GM12878 (cell line): Measurements from ENCODE around the gene ABCA3. TPM values are rescaled to one million over a fixed set of nuclear protein-coding genes. Genes with fewer than 3 reads are reported as not detected.

Experiments used
- ATAC-seq: fragments of 200-7000 bp; cut with Tn5 transposase; 3 replicates; pipeline ENCODE4 v1.9.1; 2020; ENCODE audit warnings: mild to moderate bottlenecking, moderate library complexity
- BruUV-seq: library from RNA; stranded (reverse); fragments of 400-500 nt; replicated peaks from 2 replicates; lab custom pipeline; 2021; lab: Mats Ljungman, UMichigan
- CTCF ChIA-PET: fragments of 300-600 bp; sonication (Branson Sonifier 250); formaldehyde crosslinking; extraction: SDS; loops from one replicate; lab custom pipeline; 2021; ENCODE audit warnings: inconsistent platforms; lab: Yijun Ruan, JAX
- POLR2A ChIA-PET: fragments of 350-600 bp; formaldehyde crosslinking; extraction: SDS; loops from one replicate; lab custom pipeline; 2021; ENCODE audit warnings: inconsistent platforms; lab: Charles Lee
- RAD21 ChIA-PET: fragments of 300-600 bp; sonication (Branson Sonifier 250); formaldehyde crosslinking; loops from one replicate; lab custom pipeline; 2023; ENCODE audit warnings: antibody characterized with exemption; ENCODE audit not compliant: unreplicated experiment; lab: Charles Lee
- SMC1A ChIA-PET: fragments of 300-600 bp; sonication (Branson Sonifier 250); formaldehyde crosslinking; loops from one replicate; lab custom pipeline; 2023; ENCODE audit not compliant: unreplicated experiment, uncharacterized antibody; lab: Charles Lee
- DNase-seq: peaks from one replicate; pipeline ENCODE4 v3.0.0-alpha.2; 2011; ENCODE audit warnings: low read depth, low spot score
- FAIRE-seq: peaks from 3 replicates; lab custom pipeline; 2011; peaks lifted over from hg19 to GRCh38; lab: Jason Lieb, UNC
- H2AFZ ChIP-seq: 2 replicates; pipeline ENCODE4 v1.6.0; 2011; ENCODE audit warnings: low read depth, low read length, control low read depth; ENCODE audit not compliant: control insufficient read depth
- H3K27ac ChIP-seq: 2 replicates; pipeline ENCODE4 v1.5.1; 2011; ENCODE audit warnings: control low read depth; ENCODE audit not compliant: control insufficient read depth, insufficient read depth
- H3K27me3 ChIP-seq, 2 experiments: replicated peaks in 1 of 2; 2 replicates each; pipeline versions ENCODE4 v1.6.0 to v1.6.1; 2011; ENCODE audit warnings: low read length in 1 of 2; ENCODE audit not compliant: control insufficient read depth in 2 of 2, insufficient read depth in 2 of 2
- H3K36me3 ChIP-seq, 2 experiments: 2 replicates each; pipeline ENCODE4 v1.5.1; 2011; ENCODE audit warnings: low read length in 1 of 2; ENCODE audit not compliant: control insufficient read depth in 2 of 2, insufficient read depth in 2 of 2
- H3K4me1 ChIP-seq: 2 replicates; pipeline ENCODE4 v1.6.1; 2011; ENCODE audit warnings: mild to moderate bottlenecking, low read length, moderate library complexity, mixed read lengths; ENCODE audit not compliant: control insufficient read depth, insufficient read depth
- H3K4me2 ChIP-seq: 2 replicates; pipeline ENCODE4 v1.6.0; 2011; ENCODE audit warnings: control low read depth; ENCODE audit not compliant: control insufficient read depth, insufficient read depth
- H3K4me3 ChIP-seq: fragments of 200-600 bp; sonication (generic); 2 replicates; pipeline ENCODE4 v1.5.1; 2016
- H3K79me2 ChIP-seq: 2 replicates; pipeline ENCODE4 v1.6.0; 2011; ENCODE audit warnings: low read length; ENCODE audit not compliant: control insufficient read depth, insufficient read depth
- H3K9ac ChIP-seq: 2 replicates; pipeline ENCODE4 v1.8.0; 2011; ENCODE audit warnings: low read length, control low read depth, mixed read lengths; ENCODE audit not compliant: control insufficient read depth, insufficient read depth
- H3K9me3 ChIP-seq: replicated peaks from 3 replicates; pipeline ENCODE4 v1.5.1; 2011; ENCODE audit warnings: mild to moderate bottlenecking, low read length; ENCODE audit not compliant: control insufficient read depth, insufficient read depth
- H4K20me1 ChIP-seq: 2 replicates; pipeline ENCODE4 v1.6.0; 2011; ENCODE audit not compliant: control insufficient read depth, insufficient read depth
- ATF3 ChIP-seq: IDR thresholded peaks from 2 replicates; pipeline ENCODE4 v1.6.1; 2011; ENCODE audit warnings: low read depth, mild to moderate bottlenecking, low read length, moderate library complexity, borderline replicate concordance; ENCODE audit errors: extremely low read depth
- CEBPZ ChIP-seq: fragments of 150-350 bp; IDR thresholded peaks from 2 replicates; pipeline ENCODE4 v1.6.1; 2016; ENCODE audit warnings: low read depth, low read length
- IRF4 ChIP-seq: IDR thresholded peaks from 2 replicates; pipeline ENCODE4 v1.6.1; 2011; ENCODE audit warnings: low read depth, low read length
- MEF2B ChIP-seq: fragments of 450-650 bp; IDR thresholded peaks from 2 replicates; pipeline ENCODE4 v1.6.1; 2018; ENCODE audit warnings: mild to moderate bottlenecking, moderate library complexity; ENCODE audit not compliant: partially characterized antibody, poor library complexity, severe bottlenecking
- NBN ChIP-seq: fragments of 450-650 bp; IDR thresholded peaks from 2 replicates; pipeline ENCODE4 v1.6.1; 2016
- NFIC ChIP-seq: IDR thresholded peaks from 2 replicates; pipeline ENCODE4 v1.6.1; 2012; ENCODE audit warnings: low read depth, mild to moderate bottlenecking, inconsistent platforms, low read length, moderate library complexity
- NR2F1 ChIP-seq: fragments of 450-650 bp; conservative IDR thresholded peaks from 2 replicates; pipeline ENCODE4 v1.6.1; 2017; ENCODE audit warnings: mild to moderate bottlenecking
- RCOR1 ChIP-seq: conservative IDR thresholded peaks from 2 replicates; pipeline ENCODE4 v1.6.1; 2012; ENCODE audit warnings: low read depth, low read length, improper control_type of control experiment
- RUNX3 ChIP-seq: IDR thresholded peaks from 2 replicates; pipeline ENCODE4 v1.6.1; 2012; ENCODE audit warnings: low read length, inconsistent platforms
- USF2 ChIP-seq: IDR thresholded peaks from 2 replicates; pipeline ENCODE4 v1.6.1; 2011; ENCODE audit warnings: low read depth, low read length, improper control_type of control experiment, borderline replicate concordance
- ZBED1 ChIP-seq: IDR thresholded peaks from 2 replicates; pipeline ENCODE4 v1.6.1; 2016; ENCODE audit warnings: borderline replicate concordance
- ZNF207 ChIP-seq: fragments of 450-650 bp; IDR thresholded peaks from 2 replicates; pipeline ENCODE4 v1.6.1; 2014; ENCODE audit warnings: antibody characterized with exemption, mild to moderate bottlenecking, borderline replicate concordance
- ZNF217 ChIP-seq: fragments of 450-650 bp; IDR thresholded peaks from 2 replicates; pipeline ENCODE4 v1.6.1; 2017; ENCODE audit warnings: antibody characterized with exemption, mild to moderate bottlenecking
- WGBS: methylation state at CpG from one replicate; pipeline ENCODE4 v1.1.6; 2016; ENCODE audit warnings: low lambda C conversion rate; ENCODE audit not compliant: insufficient replicate concordance, insufficient coverage; ENCODE audit errors: missing lambda C conversion rate; 5-methylcytosine and 5-hydroxymethylcytosine counted together
- in situ Hi-C: fragments of 300-500 bp; cut with MboI; formaldehyde crosslinking; loops from 9 replicates; pipeline ENCODE4 v1.14.3; 2018; ENCODE audit warnings: mixed read lengths
- intact Hi-C: fragments of 100-400 bp; cut with micrococcal nuclease; formaldehyde crosslinking; loops from one replicate; pipeline ENCODE4 v1.14.2; 2022; ENCODE audit not compliant: unreplicated experiment
- polyA plus RNA-seq, 11 experiments: library from polyadenylated mRNA; depleted of rRNA in 4 of 11; unstranded in 6 of 11; stranded (reverse) in 5 of 11; fragments of >200 nt; fragmentation: Nextera tagmentation in 4 of 11; fragmentation: Illumina TruSeq in 1 of 11; extraction: Ambion mirVana in 4 of 11; extraction: Trizol in 1 of 11; gene quantifications; 1 replicate in 1 of 11; 2 replicates in 10 of 11; pipeline versions ENCODE4 v1.2.1 to v1.2.3, GENCODE V29; 2011 to 2016; ENCODE audit warnings: inconsistent platforms in 2 of 11, missing spikeins in 2 of 11, low read depth in 1 of 11
- total RNA-seq, 4 experiments: library from RNA; depleted of rRNA in 3 of 4; stranded (reverse); fragments of >200 nt in 3 of 4; fragmentation: Illumina TruSeq in 1 of 4; extraction: Trizol in 1 of 4; gene quantifications; 2 replicates each; pipeline versions ENCODE4 v1.2.1 to v1.2.3, GENCODE V29; 2013 to 2021
- TF ChIP-seq, protein P1 (sequence below): fragments of 450-650 bp; formaldehyde crosslinking; IDR thresholded peaks from 2 replicates; pipeline ENCODE4 v1.4.0; 2022; ENCODE audit warnings: mild to moderate bottlenecking, moderate library complexity
- TF ChIP-seq, protein P2 (sequence below): IDR thresholded peaks from 2 replicates; pipeline ENCODE4 v1.6.1; 2011; ENCODE audit warnings: borderline replicate concordance, low read depth, mild to moderate bottlenecking, moderate library complexity, mixed read lengths, low read length; ENCODE audit not compliant: insufficient read depth; ENCODE audit errors: extremely low read length

Gene ABCA3
- total and polyA plus RNA-seq, 10 of the 15 experiments (the other 5 are each of a cell fraction or from before 2014, with no cell fraction given), result 0.71 to 17.6 (median 6.7) TPM

DNA sequence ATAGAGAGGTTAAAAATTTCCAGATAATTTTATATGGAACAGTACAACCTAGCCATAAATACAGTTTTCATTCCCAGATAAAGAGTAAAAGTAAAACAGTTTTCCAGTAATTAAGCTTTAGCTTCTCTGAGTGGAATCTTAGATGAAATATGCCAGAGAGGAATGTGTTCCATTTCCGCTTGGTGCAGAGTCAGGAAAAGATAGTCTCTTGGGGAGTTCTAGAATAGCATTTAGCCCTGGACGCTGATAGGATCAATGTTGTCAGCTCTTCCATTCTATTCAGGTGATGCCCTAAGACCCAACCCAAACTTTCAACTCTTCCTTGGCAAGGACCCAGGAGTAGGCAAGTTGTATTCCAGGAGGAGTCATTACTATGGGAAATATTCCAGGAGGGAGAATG is 30.9 kb upstream of the ABCA3 start:
- no peaks in the 10 kb centered on the region for H3K9me3 ChIP-seq
- no peak overlapping the region for H3K9ac ChIP-seq
- intact Hi-C loops, result no loop called here
- ATAC-seq (no peak), FAIRE-seq (no peak), DNase-seq (no peak)
- no peaks in the 10 kb centered on the region for H3K79me2 ChIP-seq
- no peak overlapping the region for H3K27ac ChIP-seq
- no peaks in the 10 kb centered on the region for H3K27me3 ChIP-seq
- BruUV-seq, result no TSS peak
- ChIA-PET SMC1A (interaction anchor here (1.8 kb wide), 1 partner anchor 11 kb away, joined by 5 read pairs; no protein-coding TSS in a partner anchor), RAD21 (no interaction called here), CTCF (interaction anchor here (1.2 to 2.2 kb wide), 2 partner anchors 9 to 10 kb away, joined by 3 to 7 read pairs; no protein-coding TSS in a partner anchor), POLR2A (no interaction called here)
- H3K36me3 ChIP-seq, result no peaks in the 10 kb centered on the region
- no peak overlapping the region for H3K4me2 ChIP-seq
- peaks cover 17% of the 10 kb centered on the region for H3K4me1 ChIP-seq
- H2AFZ ChIP-seq, result no peak overlapping the region
- no peak overlapping the region for H3K4me3 ChIP-seq
- WGBS, result 63% methylated on average over 2 of the region's 2 CpGs
- in situ Hi-C loops, result no loop called here
- no peaks in the 10 kb centered on the region for H4K20me1 ChIP-seq
- TF ChIP-seq IRF4 (no peak), ZNF207 (no peak), ZNF217 (no peak), ZBED1 (no peak), NR2F1 (no peak), RUNX3 (no peak), NBN (no peak), CEBPZ (no peak), NFIC (no peak), USF2 (no peak), RCOR1 (no peak), MEF2B (no peak), ATF3 (no peak)
- TF ChIP-seq, protein P1, sequence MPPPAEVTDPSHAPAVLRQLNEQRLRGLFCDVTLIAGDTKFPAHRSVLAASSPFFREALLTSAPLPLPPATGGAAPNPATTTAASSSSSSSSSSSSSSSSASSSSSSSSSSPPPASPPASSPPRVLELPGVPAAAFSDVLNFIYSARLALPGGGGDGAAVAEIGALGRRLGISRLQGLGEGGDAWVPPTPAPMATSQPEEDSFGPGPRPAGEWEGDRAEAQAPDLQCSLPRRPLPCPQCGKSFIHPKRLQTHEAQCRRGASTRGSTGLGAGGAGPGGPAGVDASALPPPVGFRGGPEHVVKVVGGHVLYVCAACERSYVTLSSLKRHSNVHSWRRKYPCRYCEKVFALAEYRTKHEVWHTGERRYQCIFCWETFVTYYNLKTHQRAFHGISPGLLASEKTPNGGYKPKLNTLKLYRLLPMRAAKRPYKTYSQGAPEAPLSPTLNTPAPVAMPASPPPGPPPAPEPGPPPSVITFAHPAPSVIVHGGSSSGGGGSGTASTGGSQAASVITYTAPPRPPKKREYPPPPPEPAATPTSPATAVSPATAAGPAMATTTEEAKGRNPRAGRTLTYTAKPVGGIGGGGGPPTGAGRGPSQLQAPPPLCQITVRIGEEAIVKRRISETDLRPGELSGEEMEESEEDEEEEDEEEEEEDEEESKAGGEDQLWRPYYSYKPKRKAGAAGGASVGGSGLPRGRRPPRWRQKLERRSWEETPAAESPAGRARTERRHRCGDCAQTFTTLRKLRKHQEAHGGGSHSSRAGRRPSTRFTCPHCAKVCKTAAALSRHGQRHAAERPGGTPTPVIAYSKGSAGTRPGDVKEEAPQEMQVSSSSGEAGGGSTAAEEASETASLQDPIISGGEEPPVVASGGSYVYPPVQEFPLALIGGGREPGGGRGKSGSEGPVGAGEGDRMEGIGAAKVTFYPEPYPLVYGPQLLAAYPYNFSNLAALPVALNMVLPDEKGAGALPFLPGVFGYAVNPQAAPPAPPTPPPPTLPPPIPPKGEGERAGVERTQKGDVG (CRISPR knock-in tag), result no peak
- TF ChIP-seq, protein P2, sequence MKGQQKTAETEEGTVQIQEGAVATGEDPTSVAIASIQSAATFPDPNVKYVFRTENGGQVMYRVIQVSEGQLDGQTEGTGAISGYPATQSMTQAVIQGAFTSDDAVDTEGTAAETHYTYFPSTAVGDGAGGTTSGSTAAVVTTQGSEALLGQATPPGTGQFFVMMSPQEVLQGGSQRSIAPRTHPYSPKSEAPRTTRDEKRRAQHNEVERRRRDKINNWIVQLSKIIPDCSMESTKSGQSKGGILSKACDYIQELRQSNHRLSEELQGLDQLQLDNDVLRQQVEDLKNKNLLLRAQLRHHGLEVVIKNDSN, result no peak
